RWPE1 (cell line): ENCODE results near the gene CCDC9B.

Source experiments
- CTCF ChIA-PET: fragments of 350-600 bp; sonication (Branson Sonifier 250); formaldehyde crosslinking; extraction: SDS; loops from one replicate; lab custom pipeline; 2021; lab: Yijun Ruan, JAX
- POLR2A ChIA-PET: fragments of 400-600 bp; formaldehyde crosslinking; extraction: SDS; loops from one replicate; lab custom pipeline; 2020; ENCODE audit warnings: antibody characterized with exemption; ENCODE audit not compliant: low non-redundant PET; lab: Yijun Ruan, JAX
- DNase-seq: peaks from one replicate; pipeline ENCODE4 v3.0.0; 2012; ENCODE audit warnings: low spot score
- H3K27ac ChIP-seq: fragments of 450-650 bp; 2 replicates; pipeline ENCODE4 v1.5.1; 2017
- TF ChIP-seq, protein P1 (sequence below): fragments of 450-650 bp; conservative IDR thresholded peaks from 2 replicates; pipeline ENCODE4 v1.5.1; 2017; ENCODE audit warnings: low read depth, mild to moderate bottlenecking

CCDC9B gene

DNA sequence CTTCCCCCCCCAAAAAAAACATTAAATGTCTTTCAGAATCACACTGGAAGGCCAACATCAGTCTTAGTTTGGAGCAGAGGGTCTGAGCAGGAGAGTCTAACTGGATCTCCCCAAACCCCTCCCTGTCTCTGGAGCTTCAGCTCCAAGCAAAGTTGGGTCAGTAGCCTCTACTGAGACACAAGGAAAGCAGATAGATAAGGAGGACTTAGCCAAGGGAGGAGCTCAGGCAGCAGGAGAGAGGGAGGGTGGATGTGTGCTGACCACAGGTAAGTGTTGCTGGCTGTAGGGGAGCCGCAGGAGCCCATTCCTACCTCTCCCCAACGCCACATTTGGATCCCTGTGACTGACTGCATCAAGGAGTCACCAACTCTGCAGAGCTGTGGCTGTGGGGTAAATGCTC, 40.0 kb downstream of the CCDC9B start:
- POLR2A ChIA-PET = no interaction called here
- TF ChIP-seq, protein P1, sequence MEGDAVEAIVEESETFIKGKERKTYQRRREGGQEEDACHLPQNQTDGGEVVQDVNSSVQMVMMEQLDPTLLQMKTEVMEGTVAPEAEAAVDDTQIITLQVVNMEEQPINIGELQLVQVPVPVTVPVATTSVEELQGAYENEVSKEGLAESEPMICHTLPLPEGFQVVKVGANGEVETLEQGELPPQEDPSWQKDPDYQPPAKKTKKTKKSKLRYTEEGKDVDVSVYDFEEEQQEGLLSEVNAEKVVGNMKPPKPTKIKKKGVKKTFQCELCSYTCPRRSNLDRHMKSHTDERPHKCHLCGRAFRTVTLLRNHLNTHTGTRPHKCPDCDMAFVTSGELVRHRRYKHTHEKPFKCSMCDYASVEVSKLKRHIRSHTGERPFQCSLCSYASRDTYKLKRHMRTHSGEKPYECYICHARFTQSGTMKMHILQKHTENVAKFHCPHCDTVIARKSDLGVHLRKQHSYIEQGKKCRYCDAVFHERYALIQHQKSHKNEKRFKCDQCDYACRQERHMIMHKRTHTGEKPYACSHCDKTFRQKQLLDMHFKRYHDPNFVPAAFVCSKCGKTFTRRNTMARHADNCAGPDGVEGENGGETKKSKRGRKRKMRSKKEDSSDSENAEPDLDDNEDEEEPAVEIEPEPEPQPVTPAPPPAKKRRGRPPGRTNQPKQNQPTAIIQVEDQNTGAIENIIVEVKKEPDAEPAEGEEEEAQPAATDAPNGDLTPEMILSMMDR = no peak
- CTCF ChIA-PET = interaction anchor here (1.1 to 1.5 kb wide), 2 partner anchors 9 to 10 kb away, joined by 3 to 6 read pairs; no protein-coding TSS in a partner anchor
- no peak overlapping the region for H3K27ac ChIP-seq
- DNase-seq = no peak

DNA sequence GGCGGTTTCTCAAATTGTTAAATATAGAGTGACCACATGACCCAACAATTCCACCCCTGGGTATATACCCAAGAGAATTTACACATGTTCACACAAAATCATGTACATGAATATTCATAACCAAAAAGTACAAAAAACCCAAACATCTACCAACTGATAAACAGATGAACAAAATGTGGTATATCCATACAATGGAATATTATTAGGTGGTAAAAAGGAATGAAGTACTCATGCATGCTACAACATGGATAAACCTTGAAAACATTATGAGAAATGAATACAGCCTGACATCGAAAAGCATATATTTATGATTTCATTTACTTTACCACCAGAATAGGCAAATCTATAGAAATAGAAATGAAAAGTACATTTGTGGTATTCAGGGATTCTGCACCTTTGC, 40.4 kb downstream of the CCDC9B start:
- TF ChIP-seq, protein P1 = no peak
- H3K27ac ChIP-seq = no peak overlapping the region
- no peak for DNase-seq
- CTCF ChIA-PET = no interaction called here
- POLR2A ChIA-PET = no interaction called here

DNA sequence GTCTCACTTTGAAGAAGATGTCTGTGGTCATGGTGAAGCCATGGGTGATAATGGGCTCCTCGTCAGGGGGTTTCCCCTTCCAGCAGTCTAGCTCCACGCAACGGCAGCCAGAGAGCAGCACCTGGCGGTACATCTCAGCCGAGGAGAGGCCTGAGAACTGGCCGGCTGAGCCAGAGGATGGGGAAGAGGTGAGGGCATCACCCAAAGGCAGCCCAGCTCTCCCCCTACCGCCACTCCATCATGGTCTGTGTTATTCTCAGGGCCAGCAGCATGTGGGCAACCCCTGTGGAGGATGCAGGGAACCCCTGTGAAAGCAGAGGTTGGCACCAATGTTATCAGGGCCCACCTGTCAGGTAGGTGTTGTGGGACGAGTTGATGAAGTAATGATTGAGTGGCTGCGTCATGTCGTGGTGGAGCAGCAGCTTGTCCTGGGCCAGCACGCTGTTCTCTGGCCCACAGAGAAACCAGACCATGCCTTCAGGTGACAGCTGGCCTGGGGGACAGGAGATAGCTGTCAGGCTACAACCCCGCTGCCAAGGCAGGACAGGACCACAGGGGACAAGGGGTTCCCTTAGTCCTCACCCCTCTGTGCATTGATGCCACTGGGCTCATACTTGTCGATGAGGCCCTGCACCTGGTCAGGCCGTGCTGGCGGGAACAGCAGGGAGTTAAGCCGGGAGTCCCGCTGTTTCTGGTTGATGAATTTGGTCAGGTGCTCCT, 42.4 kb downstream of the CCDC9B start:
- DNase-seq = no peak
- CTCF ChIA-PET = interaction anchor here (0.5 kb wide), 1 partner anchor 123 kb away, joined by 3 read pairs; no protein-coding TSS in a partner anchor
- POLR2A ChIA-PET = no interaction called here
- TF ChIP-seq, protein P1 = no peak
- H3K27ac ChIP-seq = no peak overlapping the region

DNA sequence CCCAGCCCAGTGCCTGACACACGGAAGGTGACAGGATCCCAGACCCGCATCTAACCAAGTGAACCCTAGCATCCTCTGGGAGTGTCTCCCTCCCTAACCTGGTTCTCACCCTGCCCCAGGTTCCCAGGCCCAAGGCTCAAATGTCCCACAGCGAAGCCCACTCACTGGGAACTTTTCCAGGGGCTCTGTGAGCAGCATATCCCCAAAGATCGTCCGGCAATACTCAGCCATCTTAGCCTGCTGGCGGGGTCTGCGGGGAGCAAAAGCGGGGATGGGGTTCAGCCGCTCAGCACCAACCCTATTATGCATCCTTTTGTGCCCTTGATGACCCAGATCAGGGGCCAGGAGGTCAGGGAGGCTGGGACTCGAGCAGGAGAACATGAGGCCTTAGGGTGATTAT, 43.4 kb downstream of the CCDC9B start:
- TF ChIP-seq, protein P1 = no peak
- ChIA-PET CTCF (no interaction called here), POLR2A (no interaction called here)
- DNase-seq = no peak
- H3K27ac ChIP-seq = no peak overlapping the region

GRCh38 chr15:40296561-40297230, 44.0 kb downstream of the CCDC9B start:
- DNase-seq = no peak
- no peak overlapping the region for H3K27ac ChIP-seq
- TF ChIP-seq, protein P1 = no peak
- ChIA-PET CTCF (interaction anchor here (0.6 to 0.7 kb wide), 2 partner anchors 25 to 71 kb away, joined by 3 read pairs; no protein-coding TSS in a partner anchor), POLR2A (no interaction called here)

DNA sequence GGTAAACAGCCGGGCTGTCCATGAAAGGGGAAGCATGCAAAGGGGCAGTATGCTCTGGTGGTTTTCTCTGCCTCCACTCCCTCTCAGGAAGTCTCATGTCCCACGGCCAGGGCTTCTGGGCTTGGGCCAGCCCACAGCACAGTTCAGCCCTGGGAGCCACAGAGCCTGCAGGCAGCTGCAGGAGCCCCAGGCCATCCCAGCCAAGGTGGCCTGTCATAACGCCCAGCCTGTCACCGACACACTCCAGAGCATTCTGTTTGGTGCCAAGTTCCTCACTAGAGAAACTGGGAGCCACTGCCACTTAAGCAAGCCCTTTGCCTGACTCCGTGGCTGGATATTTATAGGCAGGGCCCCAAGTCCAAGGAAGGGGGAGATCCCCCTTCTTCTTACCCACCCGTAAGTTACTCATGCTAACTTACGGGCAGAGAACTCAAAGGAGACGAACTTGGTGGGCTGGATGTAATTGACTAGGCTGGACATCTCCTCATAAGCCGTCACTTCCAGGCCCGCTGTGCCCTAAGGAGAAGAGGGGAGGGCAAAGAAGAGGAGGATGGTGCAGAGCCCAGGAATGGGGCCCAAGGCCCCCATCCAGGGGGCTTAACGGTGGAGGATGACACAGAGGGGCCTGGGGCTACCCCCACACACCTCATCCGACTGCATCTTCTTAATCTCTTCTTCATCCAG, 44.7 kb downstream of the CCDC9B start:
- DNase-seq = no peak
- no peak overlapping the region for H3K27ac ChIP-seq
- TF ChIP-seq, protein P1 = no peak
- CTCF ChIA-PET = interaction anchor here (0.6 to 0.7 kb wide), 2 partner anchors 25 to 72 kb away, joined by 3 read pairs; no protein-coding TSS in a partner anchor
- POLR2A ChIA-PET = no interaction called here
